Measurements from ENCODE around the gene LRP6.

Gene LRP6

GRCh38 chr12:12216349-12217017 is 50.4 kb downstream of the LRP6 start:
- H3K14ac ChIP-seq (ENCODE audit: low read length): no peak overlapping the region
- H2BK12ac ChIP-seq (ENCODE audit: low read length): no peak overlapping the region
- no peak overlapping the region for H4K8ac ChIP-seq (ENCODE audit: low read depth, low read length)
- no peak overlapping the region for H3K4me3 ChIP-seq (ENCODE audit: low read length in 2 of 2)
- H3K79me1 ChIP-seq (ENCODE audit: low read depth, low read length): peaks cover 2% of the 10 kb centered on the region
- no peak overlapping the region for H2AK5ac ChIP-seq (ENCODE audit: low read depth, low read length)
- H2AFZ ChIP-seq (ENCODE audit: low read length): no peak overlapping the region
- H3K9me3 ChIP-seq (replicated peaks in 1 of 2; ENCODE audit: control insufficient read depth in 2 of 2, insufficient read depth in 1 of 2, low read depth in 1 of 2, low read length in 2 of 2): peaks cover 0 to 5% of the 10 kb centered on the region in 2 donors
- WGBS, 2 donors (ENCODE audit: extremely low coverage in 2 of 2, insufficient read length in 2 of 2, insufficient replicate concordance in 1 of 2): no CpG with 5 or more reads among the region's 3 CpGs
- H3K4ac ChIP-seq (ENCODE audit: low read length): no peak overlapping the region
- H2BK15ac ChIP-seq (ENCODE audit: low read length): no peak overlapping the region
- no peak overlapping the region for H3K18ac ChIP-seq (ENCODE audit: low read length)
- H3K23ac ChIP-seq (ENCODE audit: low read depth, low read length, poor library complexity): no peak overlapping the region
- DNase-seq (ENCODE audit: low spot score): no peak
- H3K4me1 ChIP-seq (ENCODE audit: control insufficient read depth in 2 of 2, insufficient read depth in 1 of 2, low read depth in 1 of 2, low read length in 2 of 2): peaks cover 7 to 8% of the 10 kb centered on the region in 2 donors
- no peak overlapping the region for H3K9ac ChIP-seq (ENCODE audit: low read depth, low read length, poor library complexity)
- no peak overlapping the region for H2BK120ac ChIP-seq (ENCODE audit: low read depth, low read length)
- no peaks in the 10 kb centered on the region for H3K36me3 ChIP-seq (replicated peaks in 1 of 2; ENCODE audit: control insufficient read depth in 2 of 2, insufficient read depth in 2 of 2, low read length in 2 of 2)
- H4K91ac ChIP-seq (ENCODE audit: low read depth, low read length, poor library complexity): no peak overlapping the region
- no peaks in the 10 kb centered on the region for H3K27me3 ChIP-seq (ENCODE audit: control insufficient read depth in 3 of 3, insufficient read depth in 3 of 3, low read depth in 1 of 3, low read length in 3 of 3)
- H3K27ac ChIP-seq (replicated peaks; ENCODE audit: low read length): no peak overlapping the region
- no peak overlapping the region for H3K4me2 ChIP-seq (ENCODE audit: insufficient read depth, low read length, poor library complexity, severe bottlenecking)
- no peak overlapping the region for H2BK5ac ChIP-seq (ENCODE audit: low read length)

- Histone ChIP-seq H2BK120ac (ENCODE audit: low read depth, low read length) (no peak overlapping the region), H3K18ac (ENCODE audit: low read length) (no peak overlapping the region), H3K9me3 (replicated peaks in 1 of 2; ENCODE audit: control insufficient read depth in 2 of 2, insufficient read depth in 1 of 2, low read depth in 1 of 2, low read length in 2 of 2) (peaks cover 0 to 5% of the 10 kb centered on the region in 2 donors), H2AFZ (ENCODE audit: low read length) (no peak overlapping the region), H3K36me3 (replicated peaks in 1 of 2; ENCODE audit: control insufficient read depth in 2 of 2, insufficient read depth in 2 of 2, low read length in 2 of 2) (peaks cover 0 to 5% of the 10 kb centered on the region in 2 donors), H4K91ac (ENCODE audit: low read depth, low read length, poor library complexity) (no peak overlapping the region), H2BK12ac (ENCODE audit: low read length) (no peak overlapping the region), H2BK15ac (ENCODE audit: low read length) (no peak overlapping the region), H3K27ac (replicated peaks; ENCODE audit: low read length) (no peak overlapping the region), H2BK5ac (ENCODE audit: low read length) (no peak overlapping the region), H3K4me2 (ENCODE audit: insufficient read depth, low read length, poor library complexity, severe bottlenecking) (no peak overlapping the region), H3K4ac (ENCODE audit: low read length) (no peak overlapping the region), H3K4me3 (ENCODE audit: low read length in 2 of 2) (no peak overlapping the region), H3K9ac (ENCODE audit: low read depth, low read length, poor library complexity) (no peak overlapping the region), H2AK5ac (ENCODE audit: low read depth, low read length) (no peak overlapping the region), H3K4me1 (ENCODE audit: control insufficient read depth in 2 of 2, insufficient read depth in 1 of 2, low read depth in 1 of 2, low read length in 2 of 2) (peaks cover 4 to 8% of the 10 kb centered on the region in 2 donors), H3K23ac (ENCODE audit: low read depth, low read length, poor library complexity) (no peak overlapping the region), H3K27me3 (ENCODE audit: control insufficient read depth in 3 of 3, insufficient read depth in 3 of 3, low read depth in 1 of 3, low read length in 3 of 3) (no peaks in the 10 kb centered on the region), H3K14ac (ENCODE audit: low read length) (no peak overlapping the region), H3K79me1 (ENCODE audit: low read depth, low read length) (peaks cover 2% of the 10 kb centered on the region), H4K8ac (ENCODE audit: low read depth, low read length) (no peak overlapping the region)
- WGBS, 2 donors (ENCODE audit: extremely low coverage in 2 of 2, insufficient read length in 2 of 2, insufficient replicate concordance in 1 of 2): no CpG with 5 or more reads among the region's 3 CpGs
- DNase-seq (ENCODE audit: low spot score): no peak
These were observed 52.2 kb downstream of the LRP6 start for GRCh38 chr12:12214635-12215131.

DNA sequence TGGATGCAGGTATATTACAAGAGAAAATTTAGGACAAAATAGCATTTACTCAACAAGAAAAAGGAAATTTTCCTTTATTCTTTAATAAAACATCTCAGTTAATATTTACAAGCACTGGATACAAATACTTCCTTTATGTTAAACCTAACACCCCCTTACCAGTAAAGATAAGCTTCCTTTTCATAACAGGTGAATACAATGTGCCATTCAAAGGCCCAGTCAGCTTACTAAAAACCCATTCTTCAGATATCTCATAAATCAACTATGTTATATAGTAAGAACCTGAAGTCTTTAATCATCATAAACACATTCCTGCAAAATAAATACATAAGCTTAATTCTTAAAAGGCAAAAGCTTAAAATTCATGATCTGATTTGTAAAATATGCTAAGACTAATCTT is 52.6 kb downstream of the LRP6 start:
- Histone ChIP-seq H3K36me3 (replicated peaks in 1 of 2; ENCODE audit: control insufficient read depth in 2 of 2, insufficient read depth in 2 of 2, low read length in 2 of 2) (peaks cover 0 to 5% of the 10 kb centered on the region in 2 donors), H4K8ac (ENCODE audit: low read depth, low read length) (no peak overlapping the region), H3K4me1 (ENCODE audit: control insufficient read depth in 2 of 2, insufficient read depth in 1 of 2, low read depth in 1 of 2, low read length in 2 of 2) (peaks cover 4 to 8% of the 10 kb centered on the region in 2 donors), H3K23ac (ENCODE audit: low read depth, low read length, poor library complexity) (no peak overlapping the region), H3K9me3 (replicated peaks in 1 of 2; ENCODE audit: control insufficient read depth in 2 of 2, insufficient read depth in 1 of 2, low read depth in 1 of 2, low read length in 2 of 2) (peaks cover 0 to 5% of the 10 kb centered on the region in 2 donors), H3K4me3 (ENCODE audit: low read length in 2 of 2) (no peak overlapping the region), H2BK5ac (ENCODE audit: low read length) (no peak overlapping the region), H3K79me1 (ENCODE audit: low read depth, low read length) (peaks cover 2% of the 10 kb centered on the region), H3K14ac (ENCODE audit: low read length) (no peak overlapping the region), H3K4ac (ENCODE audit: low read length) (no peak overlapping the region), H4K91ac (ENCODE audit: low read depth, low read length, poor library complexity) (no peak overlapping the region), H3K27ac (replicated peaks; ENCODE audit: low read length) (no peak overlapping the region), H2AK5ac (ENCODE audit: low read depth, low read length) (no peak overlapping the region), H3K18ac (ENCODE audit: low read length) (no peak overlapping the region), H2AFZ (ENCODE audit: low read length) (no peak overlapping the region), H2BK15ac (ENCODE audit: low read length) (no peak overlapping the region), H2BK12ac (ENCODE audit: low read length) (no peak overlapping the region), H2BK120ac (ENCODE audit: low read depth, low read length) (no peak overlapping the region), H3K9ac (ENCODE audit: low read depth, low read length, poor library complexity) (no peak overlapping the region), H3K4me2 (ENCODE audit: insufficient read depth, low read length, poor library complexity, severe bottlenecking) (no peak overlapping the region), H3K27me3 (ENCODE audit: control insufficient read depth in 3 of 3, insufficient read depth in 3 of 3, low read depth in 1 of 3, low read length in 3 of 3) (no peaks in the 10 kb centered on the region)
- DNase-seq (ENCODE audit: low spot score): no peak

- DNase-seq (ENCODE audit: low spot score): no peak
- Histone ChIP-seq H2AFZ (ENCODE audit: low read length) (no peak overlapping the region), H3K4me3 (ENCODE audit: low read length in 2 of 2) (no peak overlapping the region), H2BK15ac (ENCODE audit: low read length) (no peak overlapping the region), H3K27me3 (ENCODE audit: control insufficient read depth in 3 of 3, insufficient read depth in 3 of 3, low read depth in 1 of 3, low read length in 3 of 3) (no peaks in the 10 kb centered on the region), H3K9me3 (replicated peaks in 1 of 2; ENCODE audit: control insufficient read depth in 2 of 2, insufficient read depth in 1 of 2, low read depth in 1 of 2, low read length in 2 of 2) (peaks cover 0 to under 1% of the 10 kb centered on the region in 2 donors), H4K91ac (ENCODE audit: low read depth, low read length, poor library complexity) (no peak overlapping the region), H3K36me3 (replicated peaks in 1 of 2; ENCODE audit: control insufficient read depth in 2 of 2, insufficient read depth in 2 of 2, low read length in 2 of 2) (peaks cover 0 to 5% of the 10 kb centered on the region in 2 donors), H2BK120ac (ENCODE audit: low read depth, low read length) (no peak overlapping the region), H2AK5ac (ENCODE audit: low read depth, low read length) (no peak overlapping the region), H4K8ac (ENCODE audit: low read depth, low read length) (no peak overlapping the region), H3K79me1 (ENCODE audit: low read depth, low read length) (peaks cover 2% of the 10 kb centered on the region), H2BK5ac (ENCODE audit: low read length) (no peak overlapping the region), H3K4me2 (ENCODE audit: insufficient read depth, low read length, poor library complexity, severe bottlenecking) (no peak overlapping the region), H3K4ac (ENCODE audit: low read length) (no peak overlapping the region), H3K18ac (ENCODE audit: low read length) (no peak overlapping the region), H3K27ac (replicated peaks; ENCODE audit: low read length) (no peak overlapping the region), H3K4me1 (ENCODE audit: control insufficient read depth in 2 of 2, insufficient read depth in 1 of 2, low read depth in 1 of 2, low read length in 2 of 2) (peaks cover 4 to 8% of the 10 kb centered on the region in 2 donors), H3K9ac (ENCODE audit: low read depth, low read length, poor library complexity) (no peak overlapping the region), H3K14ac (ENCODE audit: low read length) (no peak overlapping the region), H2BK12ac (ENCODE audit: low read length) (no peak overlapping the region), H3K23ac (ENCODE audit: low read depth, low read length, poor library complexity) (no peak overlapping the region)
- no CpG with 5 or more reads among the region's 1 CpG for WGBS, 2 donors (ENCODE audit: extremely low coverage in 2 of 2, insufficient read length in 2 of 2, insufficient replicate concordance in 1 of 2)
These were observed 54.1 kb downstream of the LRP6 start for GRCh38 chr12:12212769-12213168.

All from neuronal stem cell (in vitro differentiated cells).